Peyer's patch (tissue), 4 donors: ENCODE results near the gene SLC44A4. TPM values are rescaled to one million over a fixed set of nuclear protein-coding genes. Genes with fewer than 3 reads are reported as not detected.

ENCODE experiments used
- DNase-seq, 3 donors: peaks; one replicate each; pipeline ENCODE4 v3.0.0-alpha.2; 2017 to 2019
- H3K27ac ChIP-seq, 4 donors: fragments of 200-600 bp; sonication (generic); one replicate each; pipeline ENCODE4 v1.5.1; 2016 to 2019
- H3K27me3 ChIP-seq, 2 donors: fragments of 200-600 bp; sonication (generic); one replicate each; pipeline ENCODE4 v1.5.1; 2019
- H3K36me3 ChIP-seq, 3 donors: fragments of 200-600 bp; sonication (generic); one replicate each; pipeline ENCODE4 v1.5.1; 2016 to 2019
- H3K4me1 ChIP-seq, 4 donors: fragments of 200-600 bp; sonication (generic); one replicate each; pipeline ENCODE4 v1.5.1; 2016 to 2019
- H3K4me3 ChIP-seq, 4 donors: fragments of 200-600 bp; sonication (generic); 1 replicate in 3 of 4; 2 replicates in 1 of 4; pipeline ENCODE4 v1.5.1; 2016 to 2019; ENCODE audit warnings: mild to moderate bottlenecking in 1 of 4
- H3K9me3 ChIP-seq, 4 donors: fragments of 200-600 bp; sonication (generic); one replicate each; pipeline ENCODE4 v1.5.1; 2016 to 2019; ENCODE audit warnings: mild to moderate bottlenecking in 1 of 4
- POLR2A ChIP-seq, 2 donors: fragments of 450-650 bp; IDR thresholded peaks; one replicate each; pipeline ENCODE4 v1.5.1; 2017; ENCODE audit warnings: antibody characterized with exemption in 2 of 2, mild to moderate bottlenecking in 2 of 2, moderate library complexity in 2 of 2
- total RNA-seq, 4 donors: library from RNA; depleted of rRNA; stranded (reverse); fragments of >200 nt; gene quantifications; one replicate each; pipeline ENCODE4 v1.1.0, GENCODE V29; 2016
- TF ChIP-seq, protein P1 (sequence below), 6 experiments: fragments of 450-650 bp in 4 of 6; fragments of 200-600 bp in 2 of 6; sonication (generic) in 1 of 6; IDR thresholded peaks; one replicate each; pipeline ENCODE4 v1.5.1; 2017 to 2019; ENCODE audit warnings: antibody characterized with exemption in 6 of 6, mild to moderate bottlenecking in 3 of 6, moderate library complexity in 1 of 6

The SLC44A4 gene
- total RNA-seq, 4 donors from 2014 or later: 64.4 to 508 (median 436) TPM

DNA sequence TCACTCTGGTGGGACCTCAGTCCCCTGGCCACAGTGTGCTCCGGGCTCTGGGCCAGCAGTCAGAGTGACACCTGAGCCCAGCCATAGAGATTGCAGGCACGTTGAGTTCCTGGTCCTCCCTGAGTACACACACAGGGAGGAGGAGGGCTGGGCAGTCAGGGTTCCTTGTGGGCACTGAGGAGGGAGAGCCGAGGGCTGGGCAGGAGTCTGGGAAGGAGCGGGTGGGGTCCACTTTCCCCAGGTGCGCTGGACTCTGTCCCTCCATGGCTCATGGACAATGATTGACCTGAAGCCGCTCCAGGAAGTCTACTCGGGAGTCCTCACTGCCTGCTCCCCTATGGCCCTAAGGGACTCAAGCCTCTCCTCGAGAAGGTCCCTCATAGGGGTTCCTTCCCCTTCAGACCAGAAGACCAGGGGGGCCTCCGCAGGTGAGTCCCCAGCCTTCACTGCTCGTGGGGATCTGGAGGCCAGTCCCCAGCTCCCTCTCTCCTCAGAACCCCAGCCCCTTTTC lies 1.1 kb downstream of the SLC44A4 start:
- Histone ChIP-seq H3K4me3 (peak overlapping the region in 3 of 4 donors; percentile 41 to 66 (median 58)), H3K27ac (peak overlapping the region in 3 of 4 donors; percentile 91 to 95 (median 95)), H3K4me1 (peaks cover 0 to 33% (median 0%) of the 10 kb centered on the region in 4 donors), H3K36me3 (peaks cover 0 to 64% (median 0%) of the 10 kb centered on the region in 3 donors), H3K9me3 (no peaks in the 10 kb centered on the region), H3K27me3 (no peaks in the 10 kb centered on the region)
- peak in 2 of 3 donors; percentile 90 to 92 for DNase-seq
- TF ChIP-seq, protein P1, sequence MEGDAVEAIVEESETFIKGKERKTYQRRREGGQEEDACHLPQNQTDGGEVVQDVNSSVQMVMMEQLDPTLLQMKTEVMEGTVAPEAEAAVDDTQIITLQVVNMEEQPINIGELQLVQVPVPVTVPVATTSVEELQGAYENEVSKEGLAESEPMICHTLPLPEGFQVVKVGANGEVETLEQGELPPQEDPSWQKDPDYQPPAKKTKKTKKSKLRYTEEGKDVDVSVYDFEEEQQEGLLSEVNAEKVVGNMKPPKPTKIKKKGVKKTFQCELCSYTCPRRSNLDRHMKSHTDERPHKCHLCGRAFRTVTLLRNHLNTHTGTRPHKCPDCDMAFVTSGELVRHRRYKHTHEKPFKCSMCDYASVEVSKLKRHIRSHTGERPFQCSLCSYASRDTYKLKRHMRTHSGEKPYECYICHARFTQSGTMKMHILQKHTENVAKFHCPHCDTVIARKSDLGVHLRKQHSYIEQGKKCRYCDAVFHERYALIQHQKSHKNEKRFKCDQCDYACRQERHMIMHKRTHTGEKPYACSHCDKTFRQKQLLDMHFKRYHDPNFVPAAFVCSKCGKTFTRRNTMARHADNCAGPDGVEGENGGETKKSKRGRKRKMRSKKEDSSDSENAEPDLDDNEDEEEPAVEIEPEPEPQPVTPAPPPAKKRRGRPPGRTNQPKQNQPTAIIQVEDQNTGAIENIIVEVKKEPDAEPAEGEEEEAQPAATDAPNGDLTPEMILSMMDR (IDR thresholded peaks at IDR 0.05): no peak
- peak; percentile 93 to 96 for TF ChIP-seq POLR2A (IDR thresholded peaks at IDR 0.05)

GRCh38 chr6:31877125-31877650 lies 1.6 kb downstream of the SLC44A4 start:
- peaks cover 0 to 33% (median 0%) of the 10 kb centered on the region in 4 donors for H3K4me1 ChIP-seq
- DNase-seq: peak in 2 of 3 donors; percentile 73 to 78
- no peaks in the 10 kb centered on the region for H3K9me3 ChIP-seq
- H3K36me3 ChIP-seq: peaks cover 0 to 59% (median 0%) of the 10 kb centered on the region in 3 donors
- peak overlapping the region; percentile 25 to 95 (median 87) for H3K27ac ChIP-seq
- H3K4me3 ChIP-seq: peak overlapping the region in 2 of 4 donors; percentile 58 to 66
- TF ChIP-seq, protein P1 (IDR thresholded peaks at IDR 0.05): no peak
- TF ChIP-seq POLR2A (IDR thresholded peaks at IDR 0.05): peak in 1 of 2 donors; percentile 49
- no peaks in the 10 kb centered on the region for H3K27me3 ChIP-seq

GRCh38 chr6:31876357-31876756 lies 2.4 kb downstream of the SLC44A4 start:
- peak overlapping the region in 1 of 4 donors; percentile 95 for H3K27ac ChIP-seq
- TF ChIP-seq POLR2A (IDR thresholded peaks at IDR 0.05): no peak
- TF ChIP-seq, protein P1 (IDR thresholded peaks at IDR 0.05): no peak
- H3K4me3 ChIP-seq: peak overlapping the region in 1 of 4 donors; percentile 66
- no peak for DNase-seq
- H3K36me3 ChIP-seq: peaks cover 0 to 56% (median 0%) of the 10 kb centered on the region in 3 donors
- no peaks in the 10 kb centered on the region for H3K9me3 ChIP-seq
- peaks cover 0 to 33% (median 0%) of the 10 kb centered on the region in 4 donors for H3K4me1 ChIP-seq
- no peaks in the 10 kb centered on the region for H3K27me3 ChIP-seq

GRCh38 chr6:31875877-31876276 lies 2.9 kb downstream of the SLC44A4 start:
- H3K4me1 ChIP-seq: peaks cover 0 to 33% (median 0%) of the 10 kb centered on the region in 4 donors
- H3K36me3 ChIP-seq: peaks cover 0 to 56% (median 0%) of the 10 kb centered on the region in 3 donors
- no peak overlapping the region for H3K4me3 ChIP-seq
- no peak for DNase-seq
- no peak for TF ChIP-seq POLR2A (IDR thresholded peaks at IDR 0.05)
- TF ChIP-seq, protein P1 (IDR thresholded peaks at IDR 0.05): no peak
- no peaks in the 10 kb centered on the region for H3K9me3 ChIP-seq
- H3K27me3 ChIP-seq: no peaks in the 10 kb centered on the region
- H3K27ac ChIP-seq: peak overlapping the region in 1 of 4 donors; percentile 19

- peaks cover 0 to 49% (median 0%) of the 10 kb centered on the region in 3 donors for H3K36me3 ChIP-seq
- H3K4me1 ChIP-seq: peaks cover 0 to 33% (median 0%) of the 10 kb centered on the region in 4 donors
- DNase-seq: peak in 1 of 3 donors; percentile 42
- no peaks in the 10 kb centered on the region for H3K27me3 ChIP-seq
- H3K27ac ChIP-seq: peak overlapping the region in 2 of 4 donors; percentile 10 to 19
- TF ChIP-seq POLR2A (IDR thresholded peaks at IDR 0.05): no peak
- TF ChIP-seq, protein P1 (IDR thresholded peaks at IDR 0.05): no peak
- no peaks in the 10 kb centered on the region for H3K9me3 ChIP-seq
- no peak overlapping the region for H3K4me3 ChIP-seq
These were observed 3.8 kb downstream of the SLC44A4 start for GRCh38 chr6:31874836-31875572.
